GM19239 (cell line): ENCODE data around the gene ACADS.

Experiments
- DNase-seq: peaks from one replicate; pipeline ENCODE4 v3.0.0; 2011; ENCODE audit warnings: low spot score; ENCODE audit not compliant: insufficient read length
- FAIRE-seq: peaks from 2 replicates; lab custom pipeline; 2011; peaks lifted over from hg19 to GRCh38; lab: Jason Lieb, UNC

Gene ACADS

GRCh38 chr12:120698665-120699064 lies 27.0 kb upstream of the ACADS start:
- FAIRE-seq: no peak

GRCh38 chr12:120699553-120699952 lies 26.1 kb upstream of the ACADS start:
- FAIRE-seq (no peak), DNase-seq (no peak)

More at GRCh38 chr12:120698665-120699064, 27.0 kb upstream of the ACADS start:
- DNase-seq: no peak

- FAIRE-seq (no peak), DNase-seq (no peak)
Measured at GRCh38 chr12:120700886-120701285, 24.7 kb upstream of the ACADS start.

- FAIRE-seq: no peak
- no peak for DNase-seq
Measured at GRCh38 chr12:120702637-120703036, 23.0 kb upstream of the ACADS start.

- DNase-seq: no peak
- FAIRE-seq: no peak
Measured at GRCh38 chr12:120703311-120703942, 22.2 kb upstream of the ACADS start.

GRCh38 chr12:120705618-120706017 lies 20.0 kb upstream of the ACADS start:
- DNase-seq (no peak), FAIRE-seq (no peak)

- DNase-seq (no peak), FAIRE-seq (no peak)
Measured at GRCh38 chr12:120706029-120706428, 19.6 kb upstream of the ACADS start.

GRCh38 chr12:120708651-120709050 lies 17.0 kb upstream of the ACADS start:
- FAIRE-seq (no peak), DNase-seq (no peak)

- peak; percentile 71 for DNase-seq
- FAIRE-seq: no peak
Measured at GRCh38 chr12:120710031-120710804, 15.4 kb upstream of the ACADS start, which contains the start of gene UNC119B. Gene UNC119B, plus strand, starts transcription at chr12:120710458. Its CDS starts 17 bp downstream, at chr12:120710475.

- DNase-seq: no peak
- FAIRE-seq: peak; percentile 76
Measured at GRCh38 chr12:120710805-120711296, 14.8 kb upstream of the ACADS start.

GRCh38 chr12:120711411-120711810 lies 14.2 kb upstream of the ACADS start:
- FAIRE-seq (no peak), DNase-seq (no peak)

GRCh38 chr12:120712610-120713009 lies 13.0 kb upstream of the ACADS start:
- no peak for FAIRE-seq

GRCh38 chr12:120713861-120714482 lies 11.7 kb upstream of the ACADS start:
- FAIRE-seq: peak; percentile 98
- DNase-seq: peak; percentile 61

More at GRCh38 chr12:120712610-120713009, 13.0 kb upstream of the ACADS start:
- no peak for DNase-seq

GRCh38 chr12:120718055-120718454 lies 7.6 kb upstream of the ACADS start:
- no peak for FAIRE-seq
- no peak for DNase-seq

GRCh38 chr12:120719072-120719471 lies 6.6 kb upstream of the ACADS start:
- FAIRE-seq: peak; percentile 89
- DNase-seq: no peak

GRCh38 chr12:120719496-120720233 lies 6.0 kb upstream of the ACADS start:
- FAIRE-seq (peak; percentile 35), DNase-seq (no peak)

- peak; percentile 14 for FAIRE-seq
- no peak for DNase-seq
Measured at GRCh38 chr12:120720234-120720986, 5.2 kb upstream of the ACADS start.

- no peak for DNase-seq
- FAIRE-seq: no peak
Measured at GRCh38 chr12:120720987-120721801, 4.4 kb upstream of the ACADS start.

- DNase-seq: no peak
- FAIRE-seq: peak; percentile 92
Measured at GRCh38 chr12:120721866-120722265, 3.8 kb upstream of the ACADS start.
